ENCODE measurements around the gene PRDM7. TPM values are rescaled to one million over a fixed set of nuclear protein-coding genes. Genes with fewer than 3 reads are reported as not detected.

Gene PRDM7
- total and polyA plus RNA-seq, 2 donors (not counting 1 experiment from before 2014, with no cell fraction given) = not detected

GRCh38 chr16:90046122-90046970, 30.8 kb downstream of the PRDM7 start:
- no peak for ATAC-seq (ENCODE audit: low read depth)
- Mint-ChIP-seq H3K27me3 (peaks cover 18% of the 10 kb centered on the region), H3K9me3 (ENCODE audit: insufficient read depth) (no peaks in the 10 kb centered on the region), H3K27ac (peak overlapping the region; percentile 15), H3K4me3 (no peak overlapping the region), H3K4me1 (peaks cover 7% of the 10 kb centered on the region)
- CTCF ChIA-PET = no interaction called here
- Histone ChIP-seq H3K79me2 (ENCODE audit: control insufficient read depth, insufficient read depth, low read length) (no peaks in the 10 kb centered on the region), H3K27me3 (replicated peaks in 1 of 4; ENCODE audit: control extremely low read depth in 1 of 4, control insufficient read depth in 3 of 4, insufficient read depth in 4 of 4, low read length in 3 of 4) (peaks cover 0 to 28% (median 13%) of the 10 kb centered on the region in 4 experiments), H2AFZ (ENCODE audit: insufficient read depth, low read depth, low read length, poor library complexity, severe bottlenecking) (no peak overlapping the region), H3K36me3 (replicated peaks in 1 of 2; ENCODE audit: control extremely low read depth in 1 of 2, control insufficient read depth in 1 of 2, extremely low read depth in 1 of 2, insufficient read depth in 2 of 2, low read length in 1 of 2) (no peaks in the 10 kb centered on the region), H3K4me2 (replicated peaks; ENCODE audit: low read depth, low read length, poor library complexity, severe bottlenecking) (peak overlapping the region; percentile 81), H3K4me1 (ENCODE audit: control insufficient read depth in 2 of 2, insufficient read depth in 2 of 2, low read length in 2 of 2) (peaks cover 13 to 15% of the 10 kb centered on the region in 2 donors), H4K20me1 (ENCODE audit: control insufficient read depth, insufficient read depth, low read length, poor library complexity, severe bottlenecking) (no peaks in the 10 kb centered on the region), H3K9me3 (ENCODE audit: control extremely low read depth in 1 of 3, control insufficient read depth in 2 of 3, insufficient read depth in 1 of 3, low read length in 2 of 3) (peaks cover 0 to 13% (median 0%) of the 10 kb centered on the region in 3 donors), H3K27ac (ENCODE audit: low read length in 2 of 2) (no peak overlapping the region), H3K9ac (ENCODE audit: low read length) (no peak overlapping the region), H3K4me3 (ENCODE audit: control extremely low read depth in 1 of 5, extremely low read depth in 1 of 5, insufficient read depth in 1 of 5, low read depth in 2 of 5, low read length in 4 of 5) (no peak overlapping the region)
- 71% methylated on average over 13 of the region's 23 CpGs for whole genome bisulfite sequencing (ENCODE audit: insufficient coverage)
- intact Hi-C loops (cut with micrococcal nuclease) = no loop called here
- DNase-seq = no peak
- POLR2A ChIA-PET = no interaction called here
- no peak for TF ChIP-seq EZH2 (IDR thresholded peaks at IDR 0.05; ENCODE audit: borderline replicate concordance, insufficient read depth, low read depth, low read length, poor library complexity, severe bottlenecking)
- TF ChIP-seq, protein P1, sequence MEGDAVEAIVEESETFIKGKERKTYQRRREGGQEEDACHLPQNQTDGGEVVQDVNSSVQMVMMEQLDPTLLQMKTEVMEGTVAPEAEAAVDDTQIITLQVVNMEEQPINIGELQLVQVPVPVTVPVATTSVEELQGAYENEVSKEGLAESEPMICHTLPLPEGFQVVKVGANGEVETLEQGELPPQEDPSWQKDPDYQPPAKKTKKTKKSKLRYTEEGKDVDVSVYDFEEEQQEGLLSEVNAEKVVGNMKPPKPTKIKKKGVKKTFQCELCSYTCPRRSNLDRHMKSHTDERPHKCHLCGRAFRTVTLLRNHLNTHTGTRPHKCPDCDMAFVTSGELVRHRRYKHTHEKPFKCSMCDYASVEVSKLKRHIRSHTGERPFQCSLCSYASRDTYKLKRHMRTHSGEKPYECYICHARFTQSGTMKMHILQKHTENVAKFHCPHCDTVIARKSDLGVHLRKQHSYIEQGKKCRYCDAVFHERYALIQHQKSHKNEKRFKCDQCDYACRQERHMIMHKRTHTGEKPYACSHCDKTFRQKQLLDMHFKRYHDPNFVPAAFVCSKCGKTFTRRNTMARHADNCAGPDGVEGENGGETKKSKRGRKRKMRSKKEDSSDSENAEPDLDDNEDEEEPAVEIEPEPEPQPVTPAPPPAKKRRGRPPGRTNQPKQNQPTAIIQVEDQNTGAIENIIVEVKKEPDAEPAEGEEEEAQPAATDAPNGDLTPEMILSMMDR (IDR thresholded peaks at IDR 0.05) = no peak

DNA sequence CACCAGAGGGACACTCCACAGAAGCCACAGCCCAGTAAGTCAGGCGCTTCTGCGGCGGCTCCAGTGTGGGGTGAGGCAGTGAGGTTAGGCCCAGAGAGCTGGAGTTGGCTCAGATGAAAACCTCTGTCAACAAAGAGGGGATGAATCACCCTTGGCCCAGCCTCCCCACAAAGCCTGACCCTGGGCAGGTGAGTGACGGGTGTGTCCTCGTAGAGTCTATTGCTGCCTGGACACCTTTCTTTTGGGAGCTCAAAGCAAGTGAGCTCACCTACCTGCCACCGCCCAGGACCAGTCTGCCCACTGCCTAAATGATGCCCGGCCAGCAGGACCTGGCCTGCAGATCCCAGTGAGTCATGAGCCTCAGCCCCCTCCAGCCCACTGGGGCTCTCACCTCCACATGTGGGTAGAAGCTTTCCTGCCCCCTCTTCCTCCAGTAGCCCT, 33.0 kb downstream of the PRDM7 start:
- Histone ChIP-seq H3K9me3 (ENCODE audit: control extremely low read depth in 1 of 3, control insufficient read depth in 2 of 3, insufficient read depth in 1 of 3, low read length in 2 of 3) (peaks cover 0 to 13% (median 0%) of the 10 kb centered on the region in 3 donors), H3K4me1 (ENCODE audit: control insufficient read depth in 2 of 2, insufficient read depth in 2 of 2, low read length in 2 of 2) (peaks cover 13 to 15% of the 10 kb centered on the region in 2 donors), H4K20me1 (ENCODE audit: control insufficient read depth, insufficient read depth, low read length, poor library complexity, severe bottlenecking) (no peaks in the 10 kb centered on the region), H3K27me3 (replicated peaks in 1 of 4; ENCODE audit: control extremely low read depth in 1 of 4, control insufficient read depth in 3 of 4, insufficient read depth in 4 of 4, low read length in 3 of 4) (peaks cover 0 to 28% (median 13%) of the 10 kb centered on the region in 4 experiments), H2AFZ (ENCODE audit: insufficient read depth, low read depth, low read length, poor library complexity, severe bottlenecking) (no peak overlapping the region), H3K4me3 (ENCODE audit: control extremely low read depth in 1 of 5, extremely low read depth in 1 of 5, insufficient read depth in 1 of 5, low read depth in 2 of 5, low read length in 4 of 5) (no peak overlapping the region), H3K79me2 (ENCODE audit: control insufficient read depth, insufficient read depth, low read length) (no peaks in the 10 kb centered on the region), H3K36me3 (replicated peaks in 1 of 2; ENCODE audit: control extremely low read depth in 1 of 2, control insufficient read depth in 1 of 2, extremely low read depth in 1 of 2, insufficient read depth in 2 of 2, low read length in 1 of 2) (no peaks in the 10 kb centered on the region), H3K4me2 (replicated peaks; ENCODE audit: low read depth, low read length, poor library complexity, severe bottlenecking) (no peak overlapping the region), H3K9ac (ENCODE audit: low read length) (no peak overlapping the region), H3K27ac (ENCODE audit: low read length in 2 of 2) (no peak overlapping the region)
- H3K27ac Mint-ChIP-seq = no peak overlapping the region
- H3K4me3 Mint-ChIP-seq = no peak overlapping the region
- ATAC-seq (ENCODE audit: low read depth) (no peak), DNase-seq (no peak)
- WGBS (ENCODE audit: insufficient coverage) = 96% methylated on average over 7 of the region's 7 CpGs
- no peak for TF ChIP-seq EZH2 (IDR thresholded peaks at IDR 0.05; ENCODE audit: borderline replicate concordance, insufficient read depth, low read depth, low read length, poor library complexity, severe bottlenecking)
- TF ChIP-seq, protein P1 (IDR thresholded peaks at IDR 0.05) = no peak
- intact Hi-C loops (cut with micrococcal nuclease) = no loop called here
- ChIA-PET CTCF (no interaction called here), POLR2A (no interaction called here)
- no peaks in the 10 kb centered on the region for H3K9me3 Mint-ChIP-seq (ENCODE audit: insufficient read depth)
- H3K4me1 Mint-ChIP-seq = peaks cover 7% of the 10 kb centered on the region
- peaks cover 18% of the 10 kb centered on the region for H3K27me3 Mint-ChIP-seq

Measured in B cell (primary cell).